SK-N-SH (cell line): Measurements from ENCODE around the gene CCNJL.

ENCODE experiments used
- CHD2 ChIP-seq: fragments of 150-350 bp; IDR thresholded peaks from 2 replicates; pipeline ENCODE4 v1.6.1; 2018; ENCODE audit warnings: low read length; ENCODE audit not compliant: partially characterized antibody
- FOSL2 ChIP-seq: IDR thresholded peaks from 2 replicates; pipeline ENCODE4 v1.4.0; 2012; ENCODE audit warnings: low read depth, mild to moderate bottlenecking, moderate library complexity, borderline replicate concordance
- GABPA ChIP-seq: IDR thresholded peaks from 2 replicates; pipeline ENCODE4 v1.4.0; 2012; ENCODE audit warnings: low read depth, mild to moderate bottlenecking
- RCOR1 ChIP-seq: fragments of 150-350 bp; IDR thresholded peaks from 2 replicates; pipeline ENCODE4 v1.6.1; 2017; ENCODE audit warnings: antibody characterized with exemption, low read length
- SIN3A ChIP-seq: IDR thresholded peaks from 2 replicates; pipeline ENCODE4 v1.6.1; 2012; ENCODE audit warnings: low read depth, mild to moderate bottlenecking, low read length, moderate library complexity, borderline replicate concordance
- SMC3 ChIP-seq: IDR thresholded peaks from 2 replicates; pipeline ENCODE4 v1.6.1; 2012; ENCODE audit warnings: low read depth, low read length, improper control_type of control experiment
- TCF12 ChIP-seq: IDR thresholded peaks from 2 replicates; pipeline ENCODE4 v1.4.0; 2012
- TF ChIP-seq, protein P1 (sequence below): fragments of 150-350 bp; IDR thresholded peaks from 2 replicates; pipeline ENCODE4 v1.6.1; 2016; ENCODE audit warnings: mild to moderate bottlenecking, low read depth, low read length
- TF ChIP-seq, protein P2 (sequence below): IDR thresholded peaks from 2 replicates; pipeline ENCODE4 v1.6.1; 2012; ENCODE audit warnings: mild to moderate bottlenecking, low read depth, low read length, moderate library complexity
- TF ChIP-seq, protein P3 (sequence below): fragments of 200-600 bp; sonication (generic); IDR thresholded peaks from 2 replicates; pipeline ENCODE4 v1.6.1; 2017; ENCODE audit warnings: antibody characterized with exemption, mild to moderate bottlenecking, moderate library complexity
- TF ChIP-seq, protein P4 (sequence below): IDR thresholded peaks from 2 replicates; pipeline ENCODE4 v1.4.0; 2012; ENCODE audit warnings: low read depth

DNA sequence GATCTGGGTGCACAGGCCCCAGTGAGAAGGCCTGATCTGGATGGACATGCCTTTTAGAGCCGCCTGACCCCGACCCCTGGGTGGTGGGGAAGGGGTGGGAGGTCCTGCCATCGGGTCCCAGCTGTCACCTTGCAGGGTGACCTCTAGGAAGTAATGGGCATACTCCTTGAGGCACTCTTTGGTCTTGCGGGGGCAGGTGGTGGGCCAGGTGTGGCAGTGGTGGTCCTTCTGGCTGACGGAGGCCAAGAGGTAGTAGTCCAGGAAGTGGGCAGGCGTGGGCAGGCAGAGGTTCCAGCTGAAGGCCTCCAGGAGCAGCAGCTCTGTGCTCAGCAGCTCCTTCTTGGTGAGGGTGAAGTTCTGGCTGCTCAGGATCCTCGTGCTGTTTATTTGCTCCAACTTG, 53.0 kb downstream of the CCNJL start:
- TF ChIP-seq, protein P1, sequence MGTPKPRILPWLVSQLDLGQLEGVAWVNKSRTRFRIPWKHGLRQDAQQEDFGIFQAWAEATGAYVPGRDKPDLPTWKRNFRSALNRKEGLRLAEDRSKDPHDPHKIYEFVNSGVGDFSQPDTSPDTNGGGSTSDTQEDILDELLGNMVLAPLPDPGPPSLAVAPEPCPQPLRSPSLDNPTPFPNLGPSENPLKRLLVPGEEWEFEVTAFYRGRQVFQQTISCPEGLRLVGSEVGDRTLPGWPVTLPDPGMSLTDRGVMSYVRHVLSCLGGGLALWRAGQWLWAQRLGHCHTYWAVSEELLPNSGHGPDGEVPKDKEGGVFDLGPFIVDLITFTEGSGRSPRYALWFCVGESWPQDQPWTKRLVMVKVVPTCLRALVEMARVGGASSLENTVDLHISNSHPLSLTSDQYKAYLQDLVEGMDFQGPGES, result no peak
- TF ChIP-seq RCOR1 (no peak), TCF12 (no peak), CHD2 (no peak), FOSL2 (no peak), SIN3A (no peak), GABPA (no peak), SMC3 (no peak)
- TF ChIP-seq, protein P2, sequence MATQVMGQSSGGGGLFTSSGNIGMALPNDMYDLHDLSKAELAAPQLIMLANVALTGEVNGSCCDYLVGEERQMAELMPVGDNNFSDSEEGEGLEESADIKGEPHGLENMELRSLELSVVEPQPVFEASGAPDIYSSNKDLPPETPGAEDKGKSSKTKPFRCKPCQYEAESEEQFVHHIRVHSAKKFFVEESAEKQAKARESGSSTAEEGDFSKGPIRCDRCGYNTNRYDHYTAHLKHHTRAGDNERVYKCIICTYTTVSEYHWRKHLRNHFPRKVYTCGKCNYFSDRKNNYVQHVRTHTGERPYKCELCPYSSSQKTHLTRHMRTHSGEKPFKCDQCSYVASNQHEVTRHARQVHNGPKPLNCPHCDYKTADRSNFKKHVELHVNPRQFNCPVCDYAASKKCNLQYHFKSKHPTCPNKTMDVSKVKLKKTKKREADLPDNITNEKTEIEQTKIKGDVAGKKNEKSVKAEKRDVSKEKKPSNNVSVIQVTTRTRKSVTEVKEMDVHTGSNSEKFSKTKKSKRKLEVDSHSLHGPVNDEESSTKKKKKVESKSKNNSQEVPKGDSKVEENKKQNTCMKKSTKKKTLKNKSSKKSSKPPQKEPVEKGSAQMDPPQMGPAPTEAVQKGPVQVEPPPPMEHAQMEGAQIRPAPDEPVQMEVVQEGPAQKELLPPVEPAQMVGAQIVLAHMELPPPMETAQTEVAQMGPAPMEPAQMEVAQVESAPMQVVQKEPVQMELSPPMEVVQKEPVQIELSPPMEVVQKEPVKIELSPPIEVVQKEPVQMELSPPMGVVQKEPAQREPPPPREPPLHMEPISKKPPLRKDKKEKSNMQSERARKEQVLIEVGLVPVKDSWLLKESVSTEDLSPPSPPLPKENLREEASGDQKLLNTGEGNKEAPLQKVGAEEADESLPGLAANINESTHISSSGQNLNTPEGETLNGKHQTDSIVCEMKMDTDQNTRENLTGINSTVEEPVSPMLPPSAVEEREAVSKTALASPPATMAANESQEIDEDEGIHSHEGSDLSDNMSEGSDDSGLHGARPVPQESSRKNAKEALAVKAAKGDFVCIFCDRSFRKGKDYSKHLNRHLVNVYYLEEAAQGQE, result no peak
- TF ChIP-seq, protein P3, sequence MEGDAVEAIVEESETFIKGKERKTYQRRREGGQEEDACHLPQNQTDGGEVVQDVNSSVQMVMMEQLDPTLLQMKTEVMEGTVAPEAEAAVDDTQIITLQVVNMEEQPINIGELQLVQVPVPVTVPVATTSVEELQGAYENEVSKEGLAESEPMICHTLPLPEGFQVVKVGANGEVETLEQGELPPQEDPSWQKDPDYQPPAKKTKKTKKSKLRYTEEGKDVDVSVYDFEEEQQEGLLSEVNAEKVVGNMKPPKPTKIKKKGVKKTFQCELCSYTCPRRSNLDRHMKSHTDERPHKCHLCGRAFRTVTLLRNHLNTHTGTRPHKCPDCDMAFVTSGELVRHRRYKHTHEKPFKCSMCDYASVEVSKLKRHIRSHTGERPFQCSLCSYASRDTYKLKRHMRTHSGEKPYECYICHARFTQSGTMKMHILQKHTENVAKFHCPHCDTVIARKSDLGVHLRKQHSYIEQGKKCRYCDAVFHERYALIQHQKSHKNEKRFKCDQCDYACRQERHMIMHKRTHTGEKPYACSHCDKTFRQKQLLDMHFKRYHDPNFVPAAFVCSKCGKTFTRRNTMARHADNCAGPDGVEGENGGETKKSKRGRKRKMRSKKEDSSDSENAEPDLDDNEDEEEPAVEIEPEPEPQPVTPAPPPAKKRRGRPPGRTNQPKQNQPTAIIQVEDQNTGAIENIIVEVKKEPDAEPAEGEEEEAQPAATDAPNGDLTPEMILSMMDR, result no peak
- TF ChIP-seq, protein P4, sequence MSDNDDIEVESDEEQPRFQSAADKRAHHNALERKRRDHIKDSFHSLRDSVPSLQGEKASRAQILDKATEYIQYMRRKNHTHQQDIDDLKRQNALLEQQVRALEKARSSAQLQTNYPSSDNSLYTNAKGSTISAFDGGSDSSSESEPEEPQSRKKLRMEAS, result no peak
